Suprapubic skin (tissue), 3 donors: Measurements from ENCODE around the gene HCLS1.

ENCODE experiments used
- CTCF ChIP-seq, 2 donors: fragments of 200-600 bp in 1 of 2; fragments of 450-650 bp in 1 of 2; sonication (generic) in 1 of 2; IDR thresholded peaks; one replicate each; pipeline ENCODE4 v1.5.1; 2016 to 2019; ENCODE audit warnings: antibody characterized with exemption in 2 of 2, mild to moderate bottlenecking in 1 of 2, moderate library complexity in 1 of 2
- EP300 ChIP-seq: sonication (generic); formaldehyde crosslinking; IDR thresholded peaks from one replicate; pipeline ENCODE4 v1.6.1; 2017; ENCODE audit warnings: antibody characterized with exemption

GRCh38 chr3:121667333-121667732, 6.6 kb upstream of the HCLS1 start:
- TF ChIP-seq EP300, result no peak
- TF ChIP-seq CTCF (IDR thresholded peaks at IDR 0.05), result no peak
